ENCODE results near the gene PRTFDC1.

- no peak for TF ChIP-seq EZH2 (IDR thresholded peaks at IDR 0.05; ENCODE audit: low read length)
- TF ChIP-seq, protein P1, sequence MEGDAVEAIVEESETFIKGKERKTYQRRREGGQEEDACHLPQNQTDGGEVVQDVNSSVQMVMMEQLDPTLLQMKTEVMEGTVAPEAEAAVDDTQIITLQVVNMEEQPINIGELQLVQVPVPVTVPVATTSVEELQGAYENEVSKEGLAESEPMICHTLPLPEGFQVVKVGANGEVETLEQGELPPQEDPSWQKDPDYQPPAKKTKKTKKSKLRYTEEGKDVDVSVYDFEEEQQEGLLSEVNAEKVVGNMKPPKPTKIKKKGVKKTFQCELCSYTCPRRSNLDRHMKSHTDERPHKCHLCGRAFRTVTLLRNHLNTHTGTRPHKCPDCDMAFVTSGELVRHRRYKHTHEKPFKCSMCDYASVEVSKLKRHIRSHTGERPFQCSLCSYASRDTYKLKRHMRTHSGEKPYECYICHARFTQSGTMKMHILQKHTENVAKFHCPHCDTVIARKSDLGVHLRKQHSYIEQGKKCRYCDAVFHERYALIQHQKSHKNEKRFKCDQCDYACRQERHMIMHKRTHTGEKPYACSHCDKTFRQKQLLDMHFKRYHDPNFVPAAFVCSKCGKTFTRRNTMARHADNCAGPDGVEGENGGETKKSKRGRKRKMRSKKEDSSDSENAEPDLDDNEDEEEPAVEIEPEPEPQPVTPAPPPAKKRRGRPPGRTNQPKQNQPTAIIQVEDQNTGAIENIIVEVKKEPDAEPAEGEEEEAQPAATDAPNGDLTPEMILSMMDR (optimal IDR thresholded peaks at IDR 0.05 in 1 of 3, IDR thresholded peaks at IDR 0.05 in 1 of 3, conservative IDR thresholded peaks at IDR 0.05 in 1 of 3; ENCODE audit: extremely low read depth in 1 of 3, insufficient read depth in 2 of 3, low read length in 3 of 3): no peak
Observed at GRCh38 chr10:24883176-24883575, 69.2 kb downstream of the PRTFDC1 start.
